Measurements from ENCODE around the gene XPNPEP1. TPM values are rescaled to one million over a fixed set of nuclear protein-coding genes. Genes with fewer than 3 reads are reported as not detected.

Gene XPNPEP1
- total RNA-seq, 2 donors from 2014 or later = 39.2 to 50.2 TPM

- H3K4me1 ChIP-seq (ENCODE audit: control insufficient read depth, insufficient read depth, low read length) = no peaks in the 10 kb centered on the region
- H3K27me3 ChIP-seq (ENCODE audit: control insufficient read depth, insufficient read depth, low read length, poor library complexity, severe bottlenecking) = no peaks in the 10 kb centered on the region
- H3K9ac ChIP-seq (ENCODE audit: extremely low read depth, low read length, poor library complexity, severe bottlenecking) = no peak overlapping the region
- Mint-ChIP-seq H3K36me3 (ENCODE audit: low read depth) (no peaks in the 10 kb centered on the region), H3K4me1 (peaks cover 15% of the 10 kb centered on the region), H3K9me3 (no peaks in the 10 kb centered on the region), H3K27me3 (ENCODE audit: insufficient read depth) (peaks cover 14% of the 10 kb centered on the region), H3K4me3 (no peak overlapping the region), H3K27ac (no peak overlapping the region)
- peak overlapping the region; percentile 5 for H3K4me3 ChIP-seq (ENCODE audit: low read length)
- no peak for DNase-seq
- H3K36me3 ChIP-seq (ENCODE audit: control insufficient read depth, insufficient read depth, low read length) = peaks cover 3% of the 10 kb centered on the region
- 74 to 78% methylated on average over 5 of the region's 5 CpGs for WGBS, 2 experiments (ENCODE audit: insufficient coverage in 1 of 2, insufficient read length in 1 of 2)
- no peak overlapping the region for H3K27ac ChIP-seq (ENCODE audit: low read depth, low read length)
- no peak for TF ChIP-seq CTCF (conservative IDR thresholded peaks at IDR 0.05)
- H3K9me3 ChIP-seq (ENCODE audit: control insufficient read depth, low read length) = no peaks in the 10 kb centered on the region
Measured at GRCh38 chr10:109924967-109925620, 1.8 kb upstream of the XPNPEP1 start.

DNA sequence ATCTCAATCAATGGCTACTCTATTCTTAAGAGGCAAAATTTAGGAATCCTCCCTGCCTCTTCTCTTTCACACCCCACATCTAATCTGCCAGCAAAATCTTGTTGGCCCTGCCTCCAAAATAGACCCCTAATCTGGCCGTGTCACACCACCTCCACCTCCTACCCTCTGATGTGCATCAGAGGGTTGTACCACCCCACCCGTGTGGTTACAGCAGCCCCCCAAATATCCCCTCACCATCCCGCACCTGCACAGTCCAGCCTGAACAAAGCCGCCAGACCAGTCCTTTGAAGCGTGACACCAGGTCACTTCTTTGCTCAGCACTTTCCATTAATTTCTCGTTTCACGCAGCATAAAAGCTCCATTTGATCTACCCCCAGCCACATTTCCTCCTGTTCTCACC is 776 bp upstream of the XPNPEP1 start:
- Mint-ChIP-seq H3K4me3 (peak overlapping the region; percentile 75), H3K27me3 (ENCODE audit: insufficient read depth) (peaks cover 14% of the 10 kb centered on the region), H3K9me3 (no peaks in the 10 kb centered on the region), H3K4me1 (peaks cover 15% of the 10 kb centered on the region), H3K36me3 (ENCODE audit: low read depth) (no peaks in the 10 kb centered on the region), H3K27ac (no peak overlapping the region)
- Histone ChIP-seq H3K27me3 (ENCODE audit: control insufficient read depth, insufficient read depth, low read length, poor library complexity, severe bottlenecking) (no peaks in the 10 kb centered on the region), H3K4me1 (ENCODE audit: control insufficient read depth, insufficient read depth, low read length) (no peaks in the 10 kb centered on the region), H3K9me3 (ENCODE audit: control insufficient read depth, low read length) (no peaks in the 10 kb centered on the region), H3K9ac (ENCODE audit: extremely low read depth, low read length, poor library complexity, severe bottlenecking) (peak overlapping the region; percentile 44), H3K36me3 (ENCODE audit: control insufficient read depth, insufficient read depth, low read length) (peaks cover 3% of the 10 kb centered on the region), H3K4me3 (ENCODE audit: low read length) (peak overlapping the region; percentile 83), H3K27ac (ENCODE audit: low read depth, low read length) (no peak overlapping the region)
- TF ChIP-seq CTCF (conservative IDR thresholded peaks at IDR 0.05) = no peak
- no peak for DNase-seq
- 89 to 94% methylated on average over 4 to 7 of the region's 7 CpGs for WGBS, 2 experiments (ENCODE audit: insufficient coverage in 1 of 2, insufficient read length in 1 of 2)

DNA sequence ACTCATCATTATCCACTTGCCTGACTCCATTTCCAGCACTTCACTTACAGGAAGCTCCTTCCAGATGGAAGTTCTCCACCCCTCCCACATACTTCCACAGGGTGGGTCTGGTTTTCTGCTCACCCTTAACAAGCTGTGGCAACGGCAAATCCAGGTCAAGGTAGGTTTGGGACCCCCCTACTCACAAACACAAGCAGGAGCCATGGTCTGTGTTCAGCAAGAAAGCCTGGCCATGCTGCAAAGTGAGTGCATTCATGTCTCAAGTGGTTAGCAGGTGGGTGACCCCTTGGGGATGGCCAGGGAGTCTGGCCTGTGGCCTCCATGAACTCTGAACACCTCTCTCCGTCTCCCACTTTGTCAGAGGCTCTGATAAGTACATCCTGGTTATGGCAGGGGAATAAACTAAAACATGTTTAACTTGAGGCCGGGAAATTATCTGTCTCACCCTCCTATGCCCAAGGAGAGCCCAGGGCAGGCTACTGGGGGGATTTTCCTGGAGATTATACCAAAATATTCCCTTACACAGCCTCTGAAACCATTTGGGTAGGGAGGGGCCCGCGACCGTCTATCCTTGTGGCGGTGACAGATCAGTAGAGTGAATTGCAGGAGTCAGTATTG is 844 bp downstream of the XPNPEP1 start:
- Mint-ChIP-seq H3K4me3 (peak overlapping the region; percentile 75), H3K36me3 (ENCODE audit: low read depth) (no peaks in the 10 kb centered on the region), H3K9me3 (no peaks in the 10 kb centered on the region), H3K4me1 (peaks cover 15% of the 10 kb centered on the region), H3K27ac (no peak overlapping the region), H3K27me3 (ENCODE audit: insufficient read depth) (peaks cover 14% of the 10 kb centered on the region)
- Histone ChIP-seq H3K9me3 (ENCODE audit: control insufficient read depth, low read length) (no peaks in the 10 kb centered on the region), H3K4me3 (ENCODE audit: low read length) (peak overlapping the region; percentile 83), H3K4me1 (ENCODE audit: control insufficient read depth, insufficient read depth, low read length) (no peaks in the 10 kb centered on the region), H3K36me3 (ENCODE audit: control insufficient read depth, insufficient read depth, low read length) (peaks cover 3% of the 10 kb centered on the region), H3K27ac (ENCODE audit: low read depth, low read length) (no peak overlapping the region), H3K9ac (ENCODE audit: extremely low read depth, low read length, poor library complexity, severe bottlenecking) (peak overlapping the region; percentile 67), H3K27me3 (ENCODE audit: control insufficient read depth, insufficient read depth, low read length, poor library complexity, severe bottlenecking) (no peaks in the 10 kb centered on the region)
- no peak for TF ChIP-seq CTCF (conservative IDR thresholded peaks at IDR 0.05)
- DNase-seq = no peak
- WGBS, 2 experiments (ENCODE audit: insufficient coverage in 1 of 2, insufficient read length in 1 of 2) = 46 to 66% methylated on average over 3 to 7 of the region's 7 CpGs

Measured in endodermal cell (in vitro differentiated cells).